Esophagus squamous epithelium (tissue), 4 donors: Measurements from ENCODE around the gene SLC5A3.

ENCODE experiments used
- CTCF ChIP-seq, 6 experiments: fragments of 450-650 bp in 4 of 6; fragments of 200-600 bp in 2 of 6; sonication (generic) in 2 of 6; IDR thresholded peaks; one replicate each; pipeline ENCODE4 v1.5.1; 2016 to 2019; ENCODE audit warnings: antibody characterized with exemption in 6 of 6, mild to moderate bottlenecking in 4 of 6, moderate library complexity in 4 of 6
- POLR2A ChIP-seq, 4 donors: fragments of 450-650 bp; IDR thresholded peaks; one replicate each; pipeline ENCODE4 v1.6.1; 2017; ENCODE audit warnings: antibody characterized with exemption in 4 of 4, mild to moderate bottlenecking in 4 of 4, moderate library complexity in 3 of 4

GRCh38 chr21:34023691-34024373 lies 49.5 kb upstream of the SLC5A3 start:
- TF ChIP-seq CTCF (IDR thresholded peaks at IDR 0.05) (no peak), POLR2A (IDR thresholded peaks at IDR 0.05) (no peak)
